ENCODE measurements around the gene HMGN2.

GRCh38 chr1:26459148-26459547 is 13.1 kb upstream of the HMGN2 start:
- TF ChIP-seq ZNF589 (CRISPR knock-in tag; conservative IDR thresholded peaks at IDR 0.05) (no peak), HNF4G (IDR thresholded peaks at IDR 0.05; ENCODE audit: borderline replicate concordance, low read depth, low read length) (no peak), HNF4G (CRISPR knock-in tag; IDR thresholded peaks at IDR 0.05; ENCODE audit: borderline replicate concordance, low read depth) (no peak), CHD2 (IDR thresholded peaks at IDR 0.05; ENCODE audit: low read depth, low read length) (no peak), CTCF (CRISPR knock-in tag; IDR thresholded peaks at IDR 0.05) (no peak), ZKSCAN1 (IDR thresholded peaks at IDR 0.05; ENCODE audit: low read length) (no peak), ZNF274 (CRISPR knock-in tag; IDR thresholded peaks at IDR 0.05) (no peak), ZNF629 (CRISPR knock-in tag; conservative IDR thresholded peaks at IDR 0.05) (no peak), U2AF1 (optimal IDR thresholded peaks at IDR 0.05; ENCODE audit: low read depth, low read length) (no peak), FOXJ3 (CRISPR knock-in tag; IDR thresholded peaks at IDR 0.05; ENCODE audit: borderline replicate concordance) (no peak), ZNF121 (CRISPR knock-in tag; IDR thresholded peaks at IDR 0.05) (no peak), MIER2 (CRISPR knock-in tag; IDR thresholded peaks at IDR 0.05) (no peak)

All from HepG2 (cell line).